Measurements from ENCODE around the gene SYT17.

DNA sequence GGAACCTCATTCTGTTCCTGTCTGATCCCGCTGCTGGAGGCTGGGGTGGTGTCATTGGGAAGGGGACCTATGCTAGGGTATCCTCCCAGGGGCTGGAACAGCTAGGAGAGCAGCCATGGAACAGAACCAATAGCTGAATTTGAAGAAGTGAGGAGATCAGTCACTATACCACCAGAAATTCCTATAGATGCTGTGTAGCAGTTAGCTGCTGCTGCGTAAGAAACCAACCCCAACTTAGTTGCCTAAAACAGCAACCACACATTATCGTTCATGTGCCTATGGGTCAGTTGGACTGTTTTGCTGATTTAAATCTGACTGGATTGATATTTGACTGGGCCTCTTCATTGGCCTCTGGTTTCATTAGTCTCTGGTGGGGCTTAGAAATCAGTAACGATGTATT lies 20.4 kb upstream of the SYT17 start:
- TF ChIP-seq, protein P1, sequence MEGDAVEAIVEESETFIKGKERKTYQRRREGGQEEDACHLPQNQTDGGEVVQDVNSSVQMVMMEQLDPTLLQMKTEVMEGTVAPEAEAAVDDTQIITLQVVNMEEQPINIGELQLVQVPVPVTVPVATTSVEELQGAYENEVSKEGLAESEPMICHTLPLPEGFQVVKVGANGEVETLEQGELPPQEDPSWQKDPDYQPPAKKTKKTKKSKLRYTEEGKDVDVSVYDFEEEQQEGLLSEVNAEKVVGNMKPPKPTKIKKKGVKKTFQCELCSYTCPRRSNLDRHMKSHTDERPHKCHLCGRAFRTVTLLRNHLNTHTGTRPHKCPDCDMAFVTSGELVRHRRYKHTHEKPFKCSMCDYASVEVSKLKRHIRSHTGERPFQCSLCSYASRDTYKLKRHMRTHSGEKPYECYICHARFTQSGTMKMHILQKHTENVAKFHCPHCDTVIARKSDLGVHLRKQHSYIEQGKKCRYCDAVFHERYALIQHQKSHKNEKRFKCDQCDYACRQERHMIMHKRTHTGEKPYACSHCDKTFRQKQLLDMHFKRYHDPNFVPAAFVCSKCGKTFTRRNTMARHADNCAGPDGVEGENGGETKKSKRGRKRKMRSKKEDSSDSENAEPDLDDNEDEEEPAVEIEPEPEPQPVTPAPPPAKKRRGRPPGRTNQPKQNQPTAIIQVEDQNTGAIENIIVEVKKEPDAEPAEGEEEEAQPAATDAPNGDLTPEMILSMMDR (IDR thresholded peaks at IDR 0.05) = no peak
- no peak for TF ChIP-seq POLR2A (IDR thresholded peaks at IDR 0.05)

Measured in adrenal gland (tissue), 5 donors.